Measurements from ENCODE around the gene FGF13. TPM values are rescaled to one million over a fixed set of nuclear protein-coding genes. Genes with fewer than 3 reads are reported as not detected.

FGF13 gene
- total RNA-seq, 1 donor from 2014 or later: 23.8 TPM

GRCh38 chrX:138683600-138683999 is 27.9 kb downstream of the FGF13 start:
- no peak for DNase-seq (ENCODE audit: low spot score)
- Mint-ChIP-seq H3K9me3 (no peaks in the 10 kb centered on the region), H3K4me3 (no peak overlapping the region), H3K27ac (no peak overlapping the region), H3K4me1 (no peaks in the 10 kb centered on the region), H3K36me3 (peaks cover 2% of the 10 kb centered on the region), H3K27me3 (ENCODE audit: insufficient read depth, low read depth) (no peaks in the 10 kb centered on the region)
- Histone ChIP-seq H4K20me1 (ENCODE audit: low read depth) (no peaks in the 10 kb centered on the region), H2AFZ (replicated peaks) (no peak overlapping the region), H3K4me1 (no peaks in the 10 kb centered on the region), H3K27me3 (no peaks in the 10 kb centered on the region), H3K79me2 (ENCODE audit: low read depth) (no peaks in the 10 kb centered on the region), H3K4me2 (no peak overlapping the region), H3K9ac (no peak overlapping the region), H3K27ac (no peak overlapping the region), H3K4me3 (no peak overlapping the region), H3K9me3 (ENCODE audit: low read depth) (no peaks in the 10 kb centered on the region), H3F3A (ENCODE audit: low read depth) (no peaks in the 10 kb centered on the region), H3K36me3 (no peaks in the 10 kb centered on the region)
- TF ChIP-seq EZH2 (IDR thresholded peaks at IDR 0.05) (no peak), EZH2phosphoT487 (IDR thresholded peaks at IDR 0.05) (no peak), CTCF (IDR thresholded peaks at IDR 0.05) (no peak)

- no peak for DNase-seq (ENCODE audit: low spot score)
- TF ChIP-seq EZH2 (IDR thresholded peaks at IDR 0.05) (no peak), CTCF (IDR thresholded peaks at IDR 0.05) (no peak), EZH2phosphoT487 (IDR thresholded peaks at IDR 0.05) (no peak)
- Mint-ChIP-seq H3K9me3 (no peaks in the 10 kb centered on the region), H3K4me3 (no peak overlapping the region), H3K27ac (no peak overlapping the region), H3K4me1 (peaks cover 4% of the 10 kb centered on the region), H3K36me3 (no peaks in the 10 kb centered on the region), H3K27me3 (ENCODE audit: insufficient read depth, low read depth) (no peaks in the 10 kb centered on the region)
- no peak overlapping the region for H3K4me2 ChIP-seq
- no peaks in the 10 kb centered on the region for H4K20me1 ChIP-seq (ENCODE audit: low read depth)
- no peaks in the 10 kb centered on the region for H3K79me2 ChIP-seq (ENCODE audit: low read depth)
- no peaks in the 10 kb centered on the region for H3K36me3 ChIP-seq
- H3K9me3 ChIP-seq (ENCODE audit: low read depth): peaks cover 10% of the 10 kb centered on the region
- H3F3A ChIP-seq (ENCODE audit: low read depth): no peaks in the 10 kb centered on the region
- no peak overlapping the region for H3K9ac ChIP-seq
- no peaks in the 10 kb centered on the region for H3K27me3 ChIP-seq
- H3K4me1 ChIP-seq: no peaks in the 10 kb centered on the region
- no peak overlapping the region for H3K27ac ChIP-seq
- H2AFZ ChIP-seq (replicated peaks): no peak overlapping the region
- H3K4me3 ChIP-seq: no peak overlapping the region
Measured at GRCh38 chrX:138669693-138670092, 41.8 kb downstream of the FGF13 start.

GRCh38 chrX:138664466-138664865 is 47.1 kb downstream of the FGF13 start:
- no peaks in the 10 kb centered on the region for H3K36me3 ChIP-seq
- no peak overlapping the region for H2AFZ ChIP-seq (replicated peaks)
- H3K79me2 ChIP-seq (ENCODE audit: low read depth): no peaks in the 10 kb centered on the region
- no peak overlapping the region for H3K27ac Mint-ChIP-seq
- no peak overlapping the region for H3K27ac ChIP-seq
- no peaks in the 10 kb centered on the region for H3K9me3 Mint-ChIP-seq
- TF ChIP-seq EZH2 (IDR thresholded peaks at IDR 0.05) (no peak), CTCF (IDR thresholded peaks at IDR 0.05) (no peak), EZH2phosphoT487 (IDR thresholded peaks at IDR 0.05) (no peak)
- H3K4me1 ChIP-seq: no peaks in the 10 kb centered on the region
- H3K4me3 Mint-ChIP-seq: no peak overlapping the region
- H3K9ac ChIP-seq: no peak overlapping the region
- no peaks in the 10 kb centered on the region for H4K20me1 ChIP-seq (ENCODE audit: low read depth)
- peaks cover 1% of the 10 kb centered on the region for H3K4me1 Mint-ChIP-seq
- no peaks in the 10 kb centered on the region for H3K27me3 Mint-ChIP-seq (ENCODE audit: insufficient read depth, low read depth)
- no peak overlapping the region for H3K4me2 ChIP-seq
- no peaks in the 10 kb centered on the region for H3K36me3 Mint-ChIP-seq
- H3F3A ChIP-seq (ENCODE audit: low read depth): no peaks in the 10 kb centered on the region
- H3K27me3 ChIP-seq: no peaks in the 10 kb centered on the region
- no peak overlapping the region for H3K4me3 ChIP-seq
- DNase-seq (ENCODE audit: low spot score): no peak
- no peaks in the 10 kb centered on the region for H3K9me3 ChIP-seq (ENCODE audit: low read depth)
